ENCODE results near the gene TMEM221. TPM values are rescaled to one million over a fixed set of nuclear protein-coding genes. Genes with fewer than 3 reads are reported as not detected.

Gene TMEM221
- not detected for total RNA-seq
- long read RNA-seq = 0 reads

GRCh38 chr19:17448131-17448967, at the start of gene TMEM221:
TSS of gene TMEM221 (minus strand) at chr19:17448668. CDS start at chr19:17448462, 206 bp downstream.
- TF ChIP-seq CTCF (IDR thresholded peaks at IDR 0.05) = peak; percentile 56
- H3K36me3 ChIP-seq = no peaks in the 10 kb centered on the region
- ATAC-seq (peak; percentile 79 to 80), DNase-seq (peak; percentile 59)
- H3K27ac ChIP-seq = no peak within 1 kb of the TSS
- H3K27me3 ChIP-seq (ENCODE audit: low read depth) = peaks cover 7% of the 10 kb centered on the region
- H3K4me1 ChIP-seq = peaks cover 8% of the 10 kb centered on the region
- intact Hi-C loops (cut with DNase I) = no loop called here
- no peaks in the 10 kb centered on the region for H3K9me3 ChIP-seq
- peak within 1 kb of the TSS; percentile 49 for H3K4me3 ChIP-seq

GRCh38 chr19:17497149-17497798, 48.8 kb upstream of the TMEM221 start:
- ATAC-seq (no peak), DNase-seq (no peak)
- Histone ChIP-seq H3K27me3 (ENCODE audit: low read depth) (no peaks in the 10 kb centered on the region), H3K36me3 (peaks cover 17% of the 10 kb centered on the region), H3K27ac (no peak overlapping the region), H3K4me1 (peaks cover 31% of the 10 kb centered on the region), H3K9me3 (no peaks in the 10 kb centered on the region), H3K4me3 (no peak overlapping the region)
- intact Hi-C loops (cut with DNase I) = no loop called here
- no peak for TF ChIP-seq CTCF (IDR thresholded peaks at IDR 0.05)

GRCh38 chr19:17496337-17496997, 48.0 kb upstream of the TMEM221 start:
- Histone ChIP-seq H3K4me3 (no peak overlapping the region), H3K36me3 (peaks cover 17% of the 10 kb centered on the region), H3K4me1 (peaks cover 31% of the 10 kb centered on the region), H3K9me3 (no peaks in the 10 kb centered on the region), H3K27ac (peak overlapping the region; percentile 25), H3K27me3 (ENCODE audit: low read depth) (no peaks in the 10 kb centered on the region)
- DNase-seq (peak; percentile 88), ATAC-seq (peak; percentile 85 to 92)
- intact Hi-C loops (cut with DNase I) = no loop called here
- peak; percentile 91 for TF ChIP-seq CTCF (IDR thresholded peaks at IDR 0.05)

- Histone ChIP-seq H3K36me3 (peaks cover 10% of the 10 kb centered on the region), H3K27me3 (ENCODE audit: low read depth) (no peaks in the 10 kb centered on the region), H3K27ac (no peak overlapping the region), H3K9me3 (no peaks in the 10 kb centered on the region), H3K4me1 (peaks cover 31% of the 10 kb centered on the region), H3K4me3 (no peak overlapping the region)
- ATAC-seq (no peak), DNase-seq (no peak)
- no peak for TF ChIP-seq CTCF (IDR thresholded peaks at IDR 0.05)
- intact Hi-C loops (cut with DNase I) = no loop called here
Observed at GRCh38 chr19:17495639-17496296, 47.3 kb upstream of the TMEM221 start.

- no peak for TF ChIP-seq CTCF (IDR thresholded peaks at IDR 0.05)
- intact Hi-C loops (cut with DNase I) = no loop called here
- ATAC-seq = no peak
Observed at GRCh38 chr19:17491287-17491686, 42.8 kb upstream of the TMEM221 start.

More at GRCh38 chr19:17491287-17491686, 42.8 kb upstream of the TMEM221 start:
- no peak for DNase-seq
- no peak overlapping the region for H3K27ac ChIP-seq
- no peaks in the 10 kb centered on the region for H3K27me3 ChIP-seq (ENCODE audit: low read depth)
- no peaks in the 10 kb centered on the region for H3K36me3 ChIP-seq
- no peak overlapping the region for H3K4me3 ChIP-seq
- H3K9me3 ChIP-seq = no peaks in the 10 kb centered on the region
- peaks cover 26% of the 10 kb centered on the region for H3K4me1 ChIP-seq

Measured in lower lobe of right lung (tissue), 2 donors.